Mammary epithelial cell (primary cell): ENCODE data around the gene TSC1.
"Not testable (repeated sequence)": the region's sequence is repeated elsewhere in the genome, so short reads cannot be mapped to it uniquely, and the experiment has no call there.

Source experiments
- EZH2 ChIP-seq: IDR thresholded peaks from 2 replicates; pipeline ENCODE4 v1.6.1; 2012; ENCODE audit warnings: low read length, inconsistent platforms, borderline replicate concordance
- TF ChIP-seq, protein P1 (sequence below), 2 donors: IDR thresholded peaks in 1 of 2; conservative IDR thresholded peaks in 1 of 2; 2 replicates each; pipeline ENCODE4 v1.5.1; 2011 to 2012; ENCODE audit warnings: inconsistent platforms in 2 of 2, low read length in 2 of 2, mild to moderate bottlenecking in 2 of 2, control low read depth in 1 of 2, low read depth in 1 of 2; ENCODE audit not compliant: insufficient read depth in 1 of 2; ENCODE audit errors: extremely low read depth in 1 of 2

DNA sequence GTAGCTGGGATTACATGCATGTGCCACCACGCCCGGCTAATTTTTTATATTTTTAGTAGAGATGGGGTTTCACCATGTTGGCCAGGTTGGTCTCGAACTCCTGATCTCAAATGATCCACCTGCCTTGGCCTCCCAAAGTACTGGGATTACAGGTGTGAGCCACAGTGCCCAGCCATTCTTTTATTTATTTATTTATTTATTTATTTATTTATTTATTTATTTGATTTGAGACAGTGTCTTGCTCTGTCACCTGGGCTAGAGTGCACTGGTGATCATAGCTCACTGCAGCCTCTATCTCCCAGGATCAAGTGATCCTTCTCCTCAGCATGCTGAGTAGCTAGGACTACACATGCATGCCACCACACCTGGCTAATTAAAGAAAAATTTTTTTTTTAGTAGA lies 23.5 kb upstream of the TSC1 start:
- TF ChIP-seq, protein P1, sequence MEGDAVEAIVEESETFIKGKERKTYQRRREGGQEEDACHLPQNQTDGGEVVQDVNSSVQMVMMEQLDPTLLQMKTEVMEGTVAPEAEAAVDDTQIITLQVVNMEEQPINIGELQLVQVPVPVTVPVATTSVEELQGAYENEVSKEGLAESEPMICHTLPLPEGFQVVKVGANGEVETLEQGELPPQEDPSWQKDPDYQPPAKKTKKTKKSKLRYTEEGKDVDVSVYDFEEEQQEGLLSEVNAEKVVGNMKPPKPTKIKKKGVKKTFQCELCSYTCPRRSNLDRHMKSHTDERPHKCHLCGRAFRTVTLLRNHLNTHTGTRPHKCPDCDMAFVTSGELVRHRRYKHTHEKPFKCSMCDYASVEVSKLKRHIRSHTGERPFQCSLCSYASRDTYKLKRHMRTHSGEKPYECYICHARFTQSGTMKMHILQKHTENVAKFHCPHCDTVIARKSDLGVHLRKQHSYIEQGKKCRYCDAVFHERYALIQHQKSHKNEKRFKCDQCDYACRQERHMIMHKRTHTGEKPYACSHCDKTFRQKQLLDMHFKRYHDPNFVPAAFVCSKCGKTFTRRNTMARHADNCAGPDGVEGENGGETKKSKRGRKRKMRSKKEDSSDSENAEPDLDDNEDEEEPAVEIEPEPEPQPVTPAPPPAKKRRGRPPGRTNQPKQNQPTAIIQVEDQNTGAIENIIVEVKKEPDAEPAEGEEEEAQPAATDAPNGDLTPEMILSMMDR (conservative IDR thresholded peaks at IDR 0.05 in 1 of 2, IDR thresholded peaks at IDR 0.05 in 1 of 2; ENCODE audit: extremely low read depth in 1 of 2, insufficient read depth in 1 of 2, low read depth in 1 of 2, low read length in 2 of 2), result not testable (repeated sequence)
- TF ChIP-seq EZH2, result not testable (repeated sequence)
